22Rv1 (cell line): ENCODE data around the gene UBE2U.

Source experiments
- H3K27ac ChIP-seq: fragments of 450-650 bp; 2 replicates; pipeline ENCODE4 v1.5.1; 2017
- ZFX ChIP-seq: fragments of 450-650 bp; IDR thresholded peaks from 2 replicates; pipeline ENCODE4 v1.6.1; 2017; ENCODE audit warnings: antibody characterized with exemption, borderline replicate concordance
- TF ChIP-seq, protein P1 (sequence below): fragments of 450-650 bp; IDR thresholded peaks from 2 replicates; pipeline ENCODE4 v1.5.1; 2017; ENCODE audit warnings: mild to moderate bottlenecking

UBE2U gene

DNA sequence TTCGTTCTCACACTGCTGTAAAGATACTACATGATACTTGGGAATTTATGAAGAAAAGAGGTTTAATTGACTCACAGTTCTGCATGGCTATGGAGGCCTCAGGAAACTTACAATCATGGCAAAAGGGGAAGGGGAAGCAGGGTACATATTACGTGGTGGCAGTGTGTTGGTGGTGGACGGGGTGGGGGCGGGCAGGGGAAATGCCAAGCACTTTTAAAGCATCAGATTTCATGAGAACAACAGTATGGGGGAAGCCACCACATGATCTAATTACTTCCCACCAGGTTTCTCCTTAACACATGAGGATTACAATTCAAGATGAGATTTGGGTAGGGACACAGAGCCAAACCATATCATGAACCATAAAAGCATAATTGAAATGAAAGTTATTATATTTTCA, 88.5 kb downstream of the UBE2U start:
- TF ChIP-seq, protein P1, sequence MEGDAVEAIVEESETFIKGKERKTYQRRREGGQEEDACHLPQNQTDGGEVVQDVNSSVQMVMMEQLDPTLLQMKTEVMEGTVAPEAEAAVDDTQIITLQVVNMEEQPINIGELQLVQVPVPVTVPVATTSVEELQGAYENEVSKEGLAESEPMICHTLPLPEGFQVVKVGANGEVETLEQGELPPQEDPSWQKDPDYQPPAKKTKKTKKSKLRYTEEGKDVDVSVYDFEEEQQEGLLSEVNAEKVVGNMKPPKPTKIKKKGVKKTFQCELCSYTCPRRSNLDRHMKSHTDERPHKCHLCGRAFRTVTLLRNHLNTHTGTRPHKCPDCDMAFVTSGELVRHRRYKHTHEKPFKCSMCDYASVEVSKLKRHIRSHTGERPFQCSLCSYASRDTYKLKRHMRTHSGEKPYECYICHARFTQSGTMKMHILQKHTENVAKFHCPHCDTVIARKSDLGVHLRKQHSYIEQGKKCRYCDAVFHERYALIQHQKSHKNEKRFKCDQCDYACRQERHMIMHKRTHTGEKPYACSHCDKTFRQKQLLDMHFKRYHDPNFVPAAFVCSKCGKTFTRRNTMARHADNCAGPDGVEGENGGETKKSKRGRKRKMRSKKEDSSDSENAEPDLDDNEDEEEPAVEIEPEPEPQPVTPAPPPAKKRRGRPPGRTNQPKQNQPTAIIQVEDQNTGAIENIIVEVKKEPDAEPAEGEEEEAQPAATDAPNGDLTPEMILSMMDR: no peak
- no peak overlapping the region for H3K27ac ChIP-seq

GRCh38 chr1:64292399-64292798, 89.0 kb downstream of the UBE2U start:
- H3K27ac ChIP-seq: no peak overlapping the region
- TF ChIP-seq, protein P1: no peak
- no peak for TF ChIP-seq ZFX

GRCh38 chr1:64293820-64294219, 90.4 kb downstream of the UBE2U start:
- H3K27ac ChIP-seq: no peak overlapping the region
- TF ChIP-seq, protein P1: no peak
- TF ChIP-seq ZFX: no peak

- no peak overlapping the region for H3K27ac ChIP-seq
- TF ChIP-seq ZFX: no peak
- TF ChIP-seq, protein P1: no peak
Observed at GRCh38 chr1:64295136-64295535, 91.7 kb downstream of the UBE2U start.

DNA sequence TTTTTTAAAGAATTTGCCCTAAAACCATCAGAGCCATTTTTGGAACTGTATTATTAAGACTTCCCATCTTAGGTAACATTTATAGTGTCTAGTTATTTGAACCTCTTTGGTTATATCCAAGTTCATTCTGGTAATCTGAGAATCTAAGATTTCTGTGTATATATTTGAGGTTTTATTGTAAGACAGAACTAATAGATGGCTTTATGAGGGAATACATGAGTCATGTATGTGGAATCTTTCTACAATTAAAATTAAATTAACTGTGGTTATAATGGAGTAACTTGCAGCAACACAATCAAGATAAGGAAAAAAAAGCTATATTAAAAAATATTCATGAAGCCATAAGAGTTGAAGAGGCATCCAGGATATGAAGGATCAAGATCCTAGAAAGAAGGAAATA, 92.1 kb downstream of the UBE2U start:
- TF ChIP-seq, protein P1: no peak
- no peak for TF ChIP-seq ZFX
- no peak overlapping the region for H3K27ac ChIP-seq

GRCh38 chr1:64296459-64296858, 93.0 kb downstream of the UBE2U start:
- H3K27ac ChIP-seq: no peak overlapping the region

GRCh38 chr1:64302194-64302593, 98.8 kb downstream of the UBE2U start:
- no peak for TF ChIP-seq ZFX
- TF ChIP-seq, protein P1: no peak

More at GRCh38 chr1:64296459-64296858, 93.0 kb downstream of the UBE2U start:
- no peak for TF ChIP-seq ZFX
- TF ChIP-seq, protein P1: no peak

More at GRCh38 chr1:64302194-64302593, 98.8 kb downstream of the UBE2U start:
- H3K27ac ChIP-seq: no peak overlapping the region
